ENCODE results near the gene TBC1D22B.
"Not testable (repeated sequence)": the region's sequence is repeated elsewhere in the genome, so short reads cannot be mapped to it uniquely, and the experiment has no call there.

TBC1D22B gene

DNA sequence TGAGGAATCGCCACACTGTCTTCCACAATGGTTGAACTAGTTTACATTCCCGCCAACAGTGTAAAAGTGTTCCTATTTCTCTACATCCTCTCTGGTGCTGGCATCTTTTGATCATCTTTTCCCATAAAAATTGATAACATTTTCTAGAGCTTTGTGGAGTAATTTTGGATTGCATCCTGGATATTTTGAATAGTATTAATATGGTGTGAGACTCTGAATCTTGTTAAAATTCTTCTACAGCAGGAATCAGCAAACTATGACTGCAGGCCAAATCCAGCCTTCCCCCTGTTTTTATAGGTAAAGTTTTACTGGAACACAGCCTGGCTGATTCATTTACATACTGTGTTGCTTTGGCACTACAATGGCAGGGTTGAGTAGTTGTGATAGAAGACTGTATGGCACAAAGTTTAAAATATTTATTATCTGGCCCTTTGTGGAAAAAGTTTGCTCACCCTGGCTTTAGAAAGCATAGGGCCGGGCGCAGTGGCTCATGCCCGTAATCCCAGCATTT is 81.2 kb downstream of the TBC1D22B start:
- DNase-seq (no peak), ATAC-seq (no peak)
- Mint-ChIP-seq H3K9me3 (no peaks in the 10 kb centered on the region), H3K4me1 (no peaks in the 10 kb centered on the region), H3K4me3 (no peak overlapping the region), H3K27ac (no peak overlapping the region), H3K27me3 (peaks cover 22% of the 10 kb centered on the region)

DNA sequence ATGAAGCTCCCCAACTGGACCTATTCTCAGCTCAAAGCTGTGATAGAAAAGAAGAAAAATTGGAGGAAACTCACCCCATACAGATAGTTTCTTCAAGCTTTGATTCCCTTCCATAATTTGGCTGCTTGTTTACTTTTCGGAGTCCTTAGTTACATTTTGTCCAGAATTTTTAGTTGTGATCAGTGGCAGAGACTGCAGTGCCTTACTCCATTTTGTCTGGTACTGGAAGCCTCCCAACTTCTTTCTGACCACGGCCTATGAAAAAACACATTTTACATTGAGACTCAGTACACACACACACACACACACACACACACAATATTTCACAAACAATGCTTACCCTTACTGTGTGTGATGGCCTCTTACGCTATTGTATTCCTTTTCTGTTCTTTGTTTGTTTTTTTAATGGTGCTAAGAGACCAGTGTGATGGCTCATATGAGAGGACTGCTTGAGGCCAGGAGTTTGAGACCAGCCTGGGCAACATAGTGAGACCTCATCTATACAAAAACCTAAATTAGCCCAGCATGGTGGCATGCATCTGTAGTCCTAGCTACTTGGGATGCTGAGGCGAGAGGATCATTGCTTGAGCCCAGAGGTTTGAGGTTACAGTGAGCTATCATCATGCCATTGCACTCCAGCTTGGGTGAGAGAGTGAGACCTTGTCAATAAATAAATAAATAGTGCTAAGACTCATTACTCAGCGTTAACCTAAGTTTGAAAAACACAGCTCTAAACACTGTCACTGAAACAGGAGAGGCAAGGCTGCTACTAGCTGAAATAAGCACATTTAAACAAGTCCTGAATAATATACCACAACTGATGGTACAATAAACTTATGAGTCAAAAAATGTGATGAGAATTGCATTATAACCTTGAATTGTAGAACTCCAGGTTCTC is 82.4 kb downstream of the TBC1D22B start:
- DNase-seq (no peak), ATAC-seq (no peak)
- Mint-ChIP-seq H3K9me3 (no peaks in the 10 kb centered on the region), H3K27ac (no peak overlapping the region), H3K4me3 (no peak overlapping the region), H3K27me3 (peaks cover 30% of the 10 kb centered on the region), H3K4me1 (no peaks in the 10 kb centered on the region)

DNA sequence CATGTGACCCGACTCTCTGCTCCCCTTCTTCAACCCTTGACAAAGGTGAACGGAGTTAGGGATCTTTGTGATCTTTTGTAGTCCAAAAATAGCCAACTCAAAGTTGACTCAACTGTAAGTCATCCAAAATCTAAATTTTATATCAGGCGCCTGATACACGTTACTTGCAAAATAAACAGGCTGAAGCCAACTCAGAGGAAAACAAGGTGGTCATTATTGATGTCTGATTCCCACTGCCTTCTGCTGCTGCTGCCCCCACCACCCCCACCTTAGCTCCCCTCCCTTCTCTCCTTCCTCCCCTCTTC is 83.0 kb downstream of the TBC1D22B start:
- Mint-ChIP-seq H3K9me3 (no peaks in the 10 kb centered on the region), H3K4me1 (no peaks in the 10 kb centered on the region), H3K4me3 (no peak overlapping the region), H3K27ac (no peak overlapping the region), H3K27me3 (peaks cover 30% of the 10 kb centered on the region)
- no peak for ATAC-seq
- no peak for DNase-seq

DNA sequence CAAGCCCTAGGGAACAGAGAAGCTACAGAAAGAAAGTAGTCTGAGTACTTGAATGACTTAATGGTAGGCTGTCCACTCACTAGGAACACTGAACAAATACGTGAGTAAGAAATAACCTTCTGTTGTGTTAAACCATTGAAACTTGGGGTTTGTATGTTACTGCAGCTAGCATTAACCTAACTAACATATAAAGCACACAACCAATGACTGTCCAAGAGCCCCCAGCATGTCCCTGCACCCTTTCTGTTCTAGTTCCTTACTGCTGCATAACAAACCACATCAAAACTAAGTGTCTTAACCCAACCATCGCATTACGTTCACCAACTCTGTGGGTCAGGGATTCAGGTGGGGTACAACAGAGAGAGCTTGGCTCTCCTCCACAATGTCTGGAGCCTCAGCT is 85.7 kb downstream of the TBC1D22B start:
- Mint-ChIP-seq H3K27ac (no peak overlapping the region), H3K27me3 (peaks cover 38% of the 10 kb centered on the region), H3K9me3 (peaks cover 0 to 3% of the 10 kb centered on the region in 2 donors)

DNA sequence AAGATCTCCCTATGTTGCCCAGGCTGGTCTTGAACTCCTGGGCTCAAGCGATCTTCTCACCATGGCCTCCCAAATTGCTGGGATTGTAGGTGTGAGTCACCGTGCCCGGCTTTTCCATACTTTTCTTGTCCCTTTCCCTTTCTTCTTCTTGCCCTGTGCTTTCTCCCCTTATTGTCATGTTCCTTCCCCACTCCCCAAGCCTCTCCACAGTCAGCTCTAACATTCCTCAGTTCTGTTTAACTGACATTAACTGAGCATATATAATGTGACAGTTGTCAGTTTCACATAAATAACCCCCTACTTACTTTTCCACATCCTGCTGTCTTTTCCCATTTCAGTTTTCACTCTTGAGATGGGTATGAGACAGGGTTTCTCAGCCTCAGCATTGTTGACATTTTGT is 86.7 kb downstream of the TBC1D22B start:
- no peak for ATAC-seq
- H3K9me3 Mint-ChIP-seq, result peaks cover 0 to 3% of the 10 kb centered on the region in 2 donors
- no peak for DNase-seq
- no peak overlapping the region for H3K27ac Mint-ChIP-seq
- no peaks in the 10 kb centered on the region for H3K4me1 Mint-ChIP-seq
- H3K4me3 Mint-ChIP-seq, result no peak overlapping the region
- H3K27me3 Mint-ChIP-seq, result peaks cover 38% of the 10 kb centered on the region

More for the DNA sequence above, 85.7 kb downstream of the TBC1D22B start:
- ATAC-seq, result no peak
- DNase-seq, result no peak
- Mint-ChIP-seq H3K4me1 (no peaks in the 10 kb centered on the region), H3K4me3 (no peak overlapping the region)

DNA sequence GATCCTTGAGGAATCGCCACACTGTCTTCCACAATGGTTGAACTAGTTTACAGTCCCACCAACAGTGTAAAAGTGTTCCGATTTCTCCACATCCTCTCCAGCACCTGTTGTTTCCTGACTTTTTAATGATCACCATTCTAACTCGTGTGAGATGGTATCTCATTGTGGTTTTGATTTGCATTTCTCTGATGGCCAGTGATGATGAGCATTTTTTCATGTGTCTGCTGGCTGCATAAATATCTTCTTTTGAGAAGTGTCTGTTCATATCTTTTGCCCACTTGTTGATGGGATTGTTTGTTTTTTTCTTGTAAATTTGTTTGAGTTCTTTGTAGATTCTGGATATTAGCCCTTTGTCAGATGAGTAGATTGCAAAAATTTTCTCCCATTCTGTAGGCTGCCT is 88.2 kb downstream of the TBC1D22B start:
- ATAC-seq, result not testable (repeated sequence)

DNA sequence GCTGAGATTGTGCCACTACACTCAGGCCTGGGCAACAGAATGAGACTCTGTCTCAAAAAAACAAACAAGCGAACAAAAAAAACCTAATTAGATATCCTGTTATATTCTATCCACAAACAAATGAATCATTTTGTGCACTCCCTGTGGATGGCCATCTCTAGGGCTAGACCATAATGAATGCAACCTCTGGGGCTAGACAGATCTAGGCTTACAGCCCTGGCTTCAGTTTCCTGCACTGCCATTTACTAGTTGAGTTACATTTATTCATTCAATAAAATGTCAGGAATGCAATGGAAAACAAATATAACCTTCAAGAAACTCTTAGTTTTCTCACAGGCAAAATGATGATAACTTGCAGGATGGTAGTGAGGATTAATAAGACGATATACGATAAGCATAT is 89.6 kb downstream of the TBC1D22B start:
- peaks cover 0 to 3% of the 10 kb centered on the region in 2 donors for H3K9me3 Mint-ChIP-seq
- no peak overlapping the region for H3K27ac Mint-ChIP-seq
- peaks cover 2% of the 10 kb centered on the region for H3K4me1 Mint-ChIP-seq
- no peak overlapping the region for H3K4me3 Mint-ChIP-seq
- DNase-seq (no peak), ATAC-seq (no peak)
- H3K27me3 Mint-ChIP-seq, result peaks cover 35% of the 10 kb centered on the region

More for the DNA sequence above, 88.2 kb downstream of the TBC1D22B start:
- H3K27ac Mint-ChIP-seq, DNase-seq, H3K4me1 Mint-ChIP-seq, H3K4me3 Mint-ChIP-seq, H3K9me3 Mint-ChIP-seq: not testable (repeated sequence)
- peaks cover 38% of the 10 kb centered on the region for H3K27me3 Mint-ChIP-seq

DNA sequence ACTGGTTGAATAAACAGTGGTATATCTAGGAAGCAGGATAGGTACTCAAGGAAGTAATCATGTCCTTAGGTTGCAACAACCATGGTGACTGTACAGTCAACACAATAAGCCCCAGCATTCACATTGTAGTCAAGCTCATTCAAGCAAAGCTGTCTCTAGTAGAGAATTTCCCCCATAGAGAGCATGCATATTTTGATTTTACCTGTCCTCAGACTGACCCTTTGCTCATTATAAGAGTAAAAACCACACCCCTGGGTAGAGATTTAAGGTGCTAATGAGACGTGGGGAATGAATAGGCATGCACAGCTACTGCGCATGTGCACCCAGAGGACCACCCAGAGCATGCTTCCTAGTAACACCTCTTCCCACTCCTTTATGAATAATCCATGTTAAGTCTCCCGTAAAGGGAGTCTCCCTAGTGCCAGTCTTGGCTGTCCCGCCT is 90.1 kb downstream of the TBC1D22B start:
- Mint-ChIP-seq H3K9me3 (peaks cover 0 to 3% of the 10 kb centered on the region in 2 donors), H3K27me3 (peaks cover 35% of the 10 kb centered on the region), H3K4me3 (no peak overlapping the region), H3K4me1 (peaks cover 6% of the 10 kb centered on the region), H3K27ac (no peak overlapping the region)
- ATAC-seq (no peak), DNase-seq (no peak)

DNA sequence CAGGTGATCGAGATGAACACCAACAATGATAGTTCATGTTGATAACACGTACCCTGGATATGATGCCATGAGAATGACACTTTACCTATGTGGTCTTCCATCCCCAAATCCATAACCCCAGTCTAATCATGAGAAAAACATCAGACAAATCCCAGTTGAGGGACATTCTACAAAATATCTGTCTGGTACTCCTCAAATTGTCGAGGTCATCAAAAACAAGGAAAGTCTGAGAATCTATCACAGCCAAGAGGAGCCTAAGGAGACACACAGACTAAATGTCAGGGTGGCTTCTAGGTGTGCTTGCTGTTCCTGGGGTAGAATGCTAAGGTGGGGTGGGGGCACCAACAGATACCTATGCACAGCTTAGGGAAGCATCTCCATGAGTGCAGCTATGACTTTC is 93.5 kb downstream of the TBC1D22B start:
- Mint-ChIP-seq H3K9me3 (peaks cover 0 to 3% of the 10 kb centered on the region in 2 donors), H3K4me1 (peaks cover 31% of the 10 kb centered on the region), H3K27me3 (peaks cover 16% of the 10 kb centered on the region), H3K27ac (no peak overlapping the region), H3K4me3 (no peak overlapping the region)
- ATAC-seq (no peak), DNase-seq (no peak)

DNA sequence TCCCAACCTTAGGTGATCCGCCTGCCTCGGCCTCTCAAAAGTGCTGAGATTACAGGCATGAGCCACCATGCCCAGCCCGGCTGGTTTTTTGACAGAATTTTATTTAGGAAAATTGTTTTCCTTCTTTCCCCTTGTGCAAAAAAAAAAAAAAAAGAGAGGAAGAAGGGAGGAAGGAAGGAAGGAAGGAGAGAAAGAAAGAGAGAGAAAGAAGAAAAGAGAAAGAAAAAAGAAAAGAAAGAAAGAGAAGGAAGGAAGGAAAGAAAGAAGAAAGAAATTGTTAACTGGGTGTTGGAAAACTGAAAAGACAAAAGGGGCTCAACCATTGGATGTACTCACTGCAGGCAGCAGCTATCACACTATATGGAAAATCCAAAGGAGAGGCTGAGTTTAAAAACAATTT is 94.8 kb downstream of the TBC1D22B start:
- peak overlapping the region in 1 of 2 donors; percentile 29 for H3K27ac Mint-ChIP-seq
- H3K27me3 Mint-ChIP-seq, result peaks cover 8% of the 10 kb centered on the region
- peak overlapping the region in 1 of 2 donors; percentile 34 for H3K4me3 Mint-ChIP-seq
- H3K9me3 Mint-ChIP-seq, result no peaks in the 10 kb centered on the region
- no peak for ATAC-seq
- peaks cover 34% of the 10 kb centered on the region for H3K4me1 Mint-ChIP-seq
- no peak for DNase-seq

DNA sequence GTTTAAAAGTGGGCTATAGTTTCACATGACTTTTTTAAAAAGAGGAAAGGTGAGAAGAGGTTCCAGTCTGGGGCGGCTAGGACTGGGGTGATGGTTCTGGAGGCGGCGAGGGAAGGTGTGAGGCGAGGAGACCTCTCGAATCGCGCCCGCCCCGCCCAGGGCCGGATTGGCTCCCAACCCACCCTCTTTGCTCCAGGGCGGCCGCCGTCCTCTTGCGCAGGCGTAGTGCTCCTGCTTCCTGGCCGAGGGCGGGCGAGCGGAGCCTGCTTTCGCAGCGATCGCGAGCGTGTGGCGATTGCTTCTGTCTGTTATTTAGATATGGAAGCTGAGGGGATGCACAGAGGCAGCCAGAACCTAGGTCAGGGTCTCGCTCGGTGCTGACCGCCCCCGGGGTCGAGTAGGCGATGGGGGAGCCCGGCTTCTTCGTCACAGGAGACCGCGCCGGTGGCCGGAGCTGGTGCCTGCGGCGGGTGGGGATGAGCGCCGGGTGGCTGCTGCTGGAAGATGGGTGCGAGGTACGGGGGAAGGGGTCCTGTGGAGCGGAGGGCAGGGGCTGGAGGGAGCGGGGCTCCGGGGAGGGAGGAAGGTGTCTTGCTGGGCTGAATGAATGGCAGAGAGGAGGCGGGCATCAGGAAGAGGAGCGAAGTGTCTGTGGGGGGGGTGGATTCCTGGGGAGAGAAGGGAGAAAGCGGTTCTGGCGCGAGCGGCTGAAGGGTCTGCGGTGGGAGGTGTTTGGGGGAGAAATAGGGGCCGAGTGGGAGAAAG is 96.4 kb downstream of the TBC1D22B start, which contains the start of gene RNF8:
TSS of gene RNF8 (plus strand) at position 223 of the 765 bp plus-strand sequence. CDS start at position 405, 182 bp downstream.
- ATAC-seq (peak; percentile 97), DNase-seq (peak; percentile 89 to 93)
- Mint-ChIP-seq H3K4me1 (peaks cover 34% of the 10 kb centered on the region), H3K4me3 (peak within 1 kb of the TSS; percentile 94 to 97), H3K9me3 (no peaks in the 10 kb centered on the region), H3K27me3 (peaks cover 8% of the 10 kb centered on the region), H3K27ac (peak within 1 kb of the TSS; percentile 93 to 98)

DNA sequence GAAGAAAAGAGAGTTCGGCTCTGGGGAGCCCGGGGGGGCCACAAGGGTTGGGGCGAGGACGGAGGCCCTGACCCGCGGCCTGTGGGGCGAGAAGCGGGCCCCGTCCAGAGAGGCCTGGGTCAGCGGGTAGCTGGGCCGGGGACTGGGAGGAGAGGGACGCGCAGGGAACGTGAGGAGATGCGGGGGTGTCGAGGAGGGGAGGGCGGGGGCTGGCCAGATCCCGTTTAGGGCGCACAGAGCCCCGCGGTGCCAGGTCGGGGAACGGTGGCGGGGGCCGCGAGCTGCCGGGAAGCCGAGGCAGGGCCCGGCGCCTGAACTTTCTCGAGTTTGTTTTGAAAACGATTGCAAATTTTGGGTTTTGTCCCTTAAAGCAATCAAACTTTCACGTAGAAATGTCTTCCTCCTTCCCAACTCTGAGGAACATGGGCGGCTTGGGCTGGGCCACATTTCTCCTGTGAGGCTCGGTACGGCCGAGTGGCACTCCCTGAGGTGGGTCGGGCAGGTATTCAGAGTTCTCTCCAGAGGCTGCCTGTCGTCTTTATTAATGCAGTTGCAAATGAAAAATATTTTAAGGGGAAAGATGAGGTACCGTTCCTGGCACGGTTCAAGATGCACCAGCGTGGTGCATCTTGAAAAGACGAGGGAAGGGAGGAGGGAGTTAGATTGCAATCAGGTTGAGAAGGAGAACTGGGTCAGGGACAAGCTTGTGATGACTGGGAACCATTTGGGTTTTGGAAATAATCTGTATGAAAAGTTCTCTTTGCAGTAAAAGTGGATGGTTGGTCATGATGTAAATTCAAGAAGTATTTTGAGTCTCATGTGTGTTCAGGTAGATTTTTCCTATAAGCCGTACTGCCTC is 97.2 kb downstream of the TBC1D22B start:
- no peaks in the 10 kb centered on the region for H3K9me3 Mint-ChIP-seq
- H3K27me3 Mint-ChIP-seq, result peaks cover 8% of the 10 kb centered on the region
- DNase-seq, result peak; percentile 13 to 27
- peaks cover 34% of the 10 kb centered on the region for H3K4me1 Mint-ChIP-seq
- peak; percentile 38 for ATAC-seq
- peak overlapping the region; percentile 93 to 98 for H3K27ac Mint-ChIP-seq
- peak overlapping the region; percentile 94 to 97 for H3K4me3 Mint-ChIP-seq

DNA sequence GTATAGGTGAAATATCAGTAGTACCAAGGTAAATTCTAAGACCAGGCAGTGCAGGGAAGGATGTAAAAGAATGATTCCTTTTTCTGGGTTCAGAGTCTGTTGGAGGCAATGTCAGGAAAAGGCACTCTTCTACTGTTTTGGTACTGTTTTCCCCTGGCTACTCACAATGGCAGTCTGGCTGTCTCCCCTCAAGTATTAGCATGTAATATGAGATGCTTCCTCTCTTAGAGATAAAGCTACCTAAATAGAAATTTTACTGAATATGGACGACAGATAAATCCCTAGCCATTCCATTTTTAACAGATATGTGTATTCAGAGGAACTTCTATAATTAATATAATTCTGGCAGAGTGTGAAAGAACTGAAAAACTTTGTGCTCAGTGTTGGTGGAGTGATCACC is 99.7 kb downstream of the TBC1D22B start:
- DNase-seq, result no peak
- no peak overlapping the region for H3K4me3 Mint-ChIP-seq
- H3K27ac Mint-ChIP-seq, result no peak overlapping the region
- H3K9me3 Mint-ChIP-seq, result no peaks in the 10 kb centered on the region
- H3K4me1 Mint-ChIP-seq, result peaks cover 31% of the 10 kb centered on the region
- H3K27me3 Mint-ChIP-seq, result peaks cover 3% of the 10 kb centered on the region
- ATAC-seq, result no peak

DNA sequence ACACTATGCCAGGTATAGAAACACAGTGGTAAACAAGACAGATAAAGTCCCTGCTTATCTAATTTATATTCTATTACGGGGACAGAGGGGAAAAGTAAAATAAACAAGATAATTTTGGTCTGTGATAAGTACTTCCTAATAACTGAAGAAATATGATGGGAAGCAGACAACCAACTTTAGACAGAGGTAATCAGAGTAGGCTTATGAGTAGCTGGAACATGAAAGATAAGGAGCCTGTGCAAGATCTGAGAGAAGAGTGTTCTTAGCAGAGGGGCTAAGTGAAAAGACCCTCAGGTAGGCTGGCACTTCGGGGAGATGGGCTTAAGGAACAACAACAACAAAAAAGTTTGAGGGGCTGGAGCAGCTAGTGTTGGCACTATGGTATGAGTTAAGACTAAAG is 100.3 kb downstream of the TBC1D22B start:
- Mint-ChIP-seq H3K27ac (peak overlapping the region in 1 of 2 donors; percentile 11), H3K4me3 (no peak overlapping the region), H3K4me1 (peaks cover 27% of the 10 kb centered on the region), H3K9me3 (no peaks in the 10 kb centered on the region), H3K27me3 (no peaks in the 10 kb centered on the region)
- ATAC-seq (no peak), DNase-seq (no peak)

DNA sequence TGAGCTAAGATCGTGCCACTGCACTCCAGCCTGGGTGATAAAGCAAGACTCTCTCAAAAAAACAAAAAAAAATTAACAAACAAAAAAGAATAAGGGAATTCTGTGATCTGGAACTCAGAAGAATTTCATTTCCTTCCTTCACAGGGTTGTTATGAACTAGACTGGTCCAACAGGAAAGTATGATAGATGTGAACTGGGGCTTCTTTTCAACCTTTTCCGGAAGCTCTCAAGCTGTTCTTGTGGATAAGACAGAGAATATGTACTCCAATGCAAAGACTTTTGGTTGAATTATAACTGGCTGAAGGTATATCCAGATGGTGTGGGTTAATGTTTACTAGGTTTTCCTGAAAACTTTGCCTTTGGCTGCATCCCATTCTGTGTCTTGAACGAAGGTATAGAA is 101.5 kb downstream of the TBC1D22B start:
- H3K27me3 Mint-ChIP-seq, result no peaks in the 10 kb centered on the region

More for the DNA sequence above, 101.5 kb downstream of the TBC1D22B start:
- H3K9me3 Mint-ChIP-seq, result no peaks in the 10 kb centered on the region
- ATAC-seq, result no peak
- peaks cover 18% of the 10 kb centered on the region for H3K4me1 Mint-ChIP-seq
- DNase-seq, result no peak
- no peak overlapping the region for H3K4me3 Mint-ChIP-seq
- H3K27ac Mint-ChIP-seq, result no peak overlapping the region

Data from stimulated activated naive CD8-positive, alpha-beta T cell treated with anti-CD3 and anti-CD28 coated beads, Interleukin-15, amount 100 ng/mL, for 72 hours (primary cell).